Mammary epithelial cell (primary cell): ENCODE results near the gene KIF6.

Experiments used
- CTCF ChIP-seq, 2 donors: IDR thresholded peaks in 1 of 2; conservative IDR thresholded peaks in 1 of 2; 2 replicates each; pipeline ENCODE4 v1.5.1; 2011 to 2012; ENCODE audit warnings: inconsistent platforms in 2 of 2, low read length in 2 of 2, mild to moderate bottlenecking in 2 of 2, control low read depth in 1 of 2, low read depth in 1 of 2; ENCODE audit not compliant: insufficient read depth in 1 of 2; ENCODE audit errors: extremely low read depth in 1 of 2
- EZH2 ChIP-seq: IDR thresholded peaks from 2 replicates; pipeline ENCODE4 v1.6.1; 2012; ENCODE audit warnings: low read length, inconsistent platforms, borderline replicate concordance

- no peak for TF ChIP-seq CTCF (conservative IDR thresholded peaks at IDR 0.05 in 1 of 2, IDR thresholded peaks at IDR 0.05 in 1 of 2; ENCODE audit: extremely low read depth in 1 of 2, insufficient read depth in 1 of 2, low read depth in 1 of 2, low read length in 2 of 2)
- TF ChIP-seq EZH2: no peak
Observed at GRCh38 chr6:39295611-39296011, 429.6 kb downstream of the KIF6 start.
